ENCODE measurements around the gene AQR.

AQR gene

DNA sequence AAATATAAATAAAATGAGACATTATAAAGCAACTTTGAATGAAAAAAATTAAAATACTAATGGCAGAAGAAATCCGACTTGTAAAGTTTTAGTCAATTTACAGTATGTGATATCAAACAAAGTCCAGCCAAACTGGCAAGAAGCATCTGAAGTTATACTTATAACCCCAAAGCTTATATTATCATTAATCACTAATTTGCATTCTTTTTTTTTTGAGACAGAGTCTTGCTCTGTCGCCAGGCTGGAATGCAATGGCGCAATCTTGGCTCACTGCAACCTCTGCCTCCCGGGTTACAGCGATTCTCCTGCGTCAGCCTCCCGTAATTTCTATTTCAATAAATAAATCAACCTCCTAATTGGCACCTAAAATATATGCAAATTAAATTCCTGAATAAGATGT lies 80.1 kb downstream of the AQR start:
- TF ChIP-seq, protein P1, sequence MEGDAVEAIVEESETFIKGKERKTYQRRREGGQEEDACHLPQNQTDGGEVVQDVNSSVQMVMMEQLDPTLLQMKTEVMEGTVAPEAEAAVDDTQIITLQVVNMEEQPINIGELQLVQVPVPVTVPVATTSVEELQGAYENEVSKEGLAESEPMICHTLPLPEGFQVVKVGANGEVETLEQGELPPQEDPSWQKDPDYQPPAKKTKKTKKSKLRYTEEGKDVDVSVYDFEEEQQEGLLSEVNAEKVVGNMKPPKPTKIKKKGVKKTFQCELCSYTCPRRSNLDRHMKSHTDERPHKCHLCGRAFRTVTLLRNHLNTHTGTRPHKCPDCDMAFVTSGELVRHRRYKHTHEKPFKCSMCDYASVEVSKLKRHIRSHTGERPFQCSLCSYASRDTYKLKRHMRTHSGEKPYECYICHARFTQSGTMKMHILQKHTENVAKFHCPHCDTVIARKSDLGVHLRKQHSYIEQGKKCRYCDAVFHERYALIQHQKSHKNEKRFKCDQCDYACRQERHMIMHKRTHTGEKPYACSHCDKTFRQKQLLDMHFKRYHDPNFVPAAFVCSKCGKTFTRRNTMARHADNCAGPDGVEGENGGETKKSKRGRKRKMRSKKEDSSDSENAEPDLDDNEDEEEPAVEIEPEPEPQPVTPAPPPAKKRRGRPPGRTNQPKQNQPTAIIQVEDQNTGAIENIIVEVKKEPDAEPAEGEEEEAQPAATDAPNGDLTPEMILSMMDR (IDR thresholded peaks at IDR 0.05; ENCODE audit: low read depth, low read length): no peak
- no peak overlapping the region for H3K4me3 ChIP-seq (replicated peaks in 1 of 2; ENCODE audit: low read depth in 2 of 2, low read length in 2 of 2)
- peak; percentile 11 to 39 for DNase-seq (ENCODE audit: low read depth in 2 of 2)

DNA sequence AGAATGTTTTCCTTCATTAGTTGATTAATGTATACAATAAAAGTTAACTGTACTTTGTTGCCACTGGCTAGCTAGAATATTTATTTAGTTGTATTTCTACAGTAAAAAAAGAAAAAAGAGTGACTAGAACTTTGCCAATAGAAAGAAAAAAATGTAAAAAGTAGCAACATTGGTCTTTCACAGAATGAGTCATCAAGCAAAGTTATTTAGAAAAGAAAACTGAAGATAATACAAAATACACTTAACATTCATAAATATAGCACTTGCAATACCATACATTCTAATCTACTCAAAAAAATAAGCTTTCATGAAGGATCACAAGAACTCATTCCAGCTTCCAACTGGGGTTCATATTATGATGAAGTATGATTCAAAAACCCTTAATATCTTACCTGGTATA lies 83.4 kb downstream of the AQR start:
- peak; percentile 6 to 32 for DNase-seq (ENCODE audit: low read depth in 2 of 2)
- H3K4me3 ChIP-seq (replicated peaks in 1 of 2; ENCODE audit: low read depth in 2 of 2, low read length in 2 of 2): no peak overlapping the region
- TF ChIP-seq, protein P1 (IDR thresholded peaks at IDR 0.05; ENCODE audit: low read depth, low read length): no peak

DNA sequence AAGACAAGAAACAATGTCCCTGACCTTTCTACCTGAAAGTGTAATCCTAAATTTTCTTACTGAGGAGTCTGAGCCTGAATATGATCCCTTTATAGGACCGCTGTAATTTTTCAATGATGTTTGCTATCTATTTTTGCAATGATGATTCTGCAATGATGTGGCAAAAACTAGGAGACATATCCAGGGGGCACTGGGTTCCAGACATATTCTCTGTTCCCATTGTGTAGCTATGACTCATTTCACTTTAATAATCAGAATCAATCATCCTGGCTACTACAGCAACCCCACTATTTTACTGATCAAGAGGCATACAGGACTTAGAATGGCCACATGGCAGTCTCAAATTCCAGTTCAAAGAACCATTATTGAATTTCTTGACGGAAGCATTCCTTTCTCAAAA lies 85.9 kb downstream of the AQR start:
- peak in 1 of 2 donors; percentile 15 for DNase-seq (ENCODE audit: low read depth in 2 of 2)
- no peak overlapping the region for H3K4me3 ChIP-seq (replicated peaks in 1 of 2; ENCODE audit: low read depth in 2 of 2, low read length in 2 of 2)
- TF ChIP-seq, protein P1 (IDR thresholded peaks at IDR 0.05; ENCODE audit: low read depth, low read length): no peak

DNA sequence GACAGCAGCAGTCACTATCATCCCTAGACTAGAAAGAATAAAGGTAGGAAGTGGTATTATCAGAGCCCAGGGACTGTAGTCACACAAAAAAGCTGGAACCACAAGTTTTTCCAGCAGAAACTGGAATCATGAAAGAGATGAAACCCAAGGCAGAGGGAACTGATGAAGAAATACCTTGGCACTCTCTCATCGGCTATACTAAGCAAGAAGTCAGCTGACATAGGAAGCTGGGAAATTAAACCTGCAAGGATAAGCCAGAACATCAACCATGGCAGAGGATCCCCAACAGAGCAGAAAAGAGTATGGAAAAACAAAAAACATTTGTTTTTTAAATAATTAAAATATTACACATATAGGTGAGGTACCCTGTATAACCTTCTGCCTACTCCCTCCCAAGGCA lies 86.5 kb downstream of the AQR start:
- TF ChIP-seq, protein P1 (IDR thresholded peaks at IDR 0.05; ENCODE audit: low read depth, low read length): no peak
- DNase-seq (ENCODE audit: low read depth in 2 of 2): peak in 1 of 2 donors; percentile 44
- H3K4me3 ChIP-seq (replicated peaks in 1 of 2; ENCODE audit: low read depth in 2 of 2, low read length in 2 of 2): no peak overlapping the region

DNA sequence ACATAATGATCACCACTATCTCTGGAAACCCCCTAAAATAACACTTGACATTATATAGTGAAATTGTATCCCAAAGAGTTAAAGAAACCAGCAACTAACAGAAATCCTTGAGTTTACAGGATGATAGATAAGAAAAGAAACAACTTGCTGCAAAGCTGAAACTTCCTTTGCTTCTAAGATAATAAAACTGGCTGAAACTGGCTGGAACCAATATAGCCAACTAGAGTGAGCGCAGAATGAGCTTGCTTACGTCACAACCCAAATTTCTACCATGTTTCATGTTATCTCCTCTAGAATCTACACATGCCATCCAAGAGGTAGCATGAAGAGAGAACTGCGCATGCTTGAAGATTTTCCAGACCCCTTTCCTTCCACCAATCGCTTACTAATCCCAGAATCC lies 90.4 kb downstream of the AQR start:
- no peak overlapping the region for H3K4me3 ChIP-seq (replicated peaks in 1 of 2; ENCODE audit: low read depth in 2 of 2, low read length in 2 of 2)
- DNase-seq (ENCODE audit: low read depth in 2 of 2): no peak
- TF ChIP-seq, protein P1 (IDR thresholded peaks at IDR 0.05; ENCODE audit: low read depth, low read length): no peak

DNA sequence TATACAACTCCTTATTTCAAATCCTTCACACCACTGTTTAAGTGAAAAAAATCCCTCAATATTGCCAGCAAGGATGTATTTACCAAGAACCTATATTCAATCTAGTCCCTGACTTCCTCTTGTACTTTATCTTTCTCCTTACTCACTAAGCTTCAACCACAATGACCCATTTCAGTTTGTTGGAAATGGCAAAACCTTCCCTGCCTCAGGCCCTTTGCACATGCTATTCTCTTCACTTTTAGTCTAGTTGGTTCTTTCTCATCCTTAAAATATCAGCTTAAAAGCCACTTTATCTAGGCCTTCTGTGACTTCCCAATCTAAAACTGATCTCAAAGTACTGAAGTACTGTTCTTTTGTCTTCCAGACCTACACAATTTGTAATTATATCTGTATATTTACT lies 92.9 kb downstream of the AQR start:
- DNase-seq (ENCODE audit: low read depth in 2 of 2): no peak
- TF ChIP-seq, protein P1 (IDR thresholded peaks at IDR 0.05; ENCODE audit: low read depth, low read length): no peak
- H3K4me3 ChIP-seq (replicated peaks in 1 of 2; ENCODE audit: low read depth in 2 of 2, low read length in 2 of 2): no peak overlapping the region

DNA sequence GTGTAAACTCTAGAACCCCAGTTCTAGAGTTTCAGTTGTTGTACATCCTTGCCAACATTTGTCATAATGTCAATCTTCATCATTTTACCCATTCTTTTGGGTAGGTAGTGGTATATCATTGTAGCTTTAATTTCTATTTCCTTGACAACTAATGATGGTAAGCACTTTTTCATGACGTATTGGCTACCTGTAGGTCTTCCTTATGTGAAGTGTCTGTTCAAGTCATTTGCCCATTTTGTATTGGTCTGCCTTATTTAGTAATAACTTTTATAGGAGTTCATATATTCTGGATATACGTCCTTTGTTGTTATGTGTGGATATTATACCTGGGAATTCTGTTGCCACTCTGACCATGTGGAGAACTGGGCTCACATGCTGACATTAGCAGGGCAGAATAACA lies 100.4 kb downstream of the AQR start:
- no peak overlapping the region for H3K4me3 ChIP-seq (replicated peaks in 1 of 2; ENCODE audit: low read depth in 2 of 2, low read length in 2 of 2)
- no peak for DNase-seq (ENCODE audit: low read depth in 2 of 2)
- TF ChIP-seq, protein P1 (IDR thresholded peaks at IDR 0.05; ENCODE audit: low read depth, low read length): no peak
